GM10266 (cell line): ENCODE data around the gene ZNF74.
"Not testable (repeated sequence)": the region's sequence is repeated elsewhere in the genome, so short reads cannot be mapped to it uniquely, and the experiment has no call there.

Experiments used
- DNase-seq: peaks from one replicate; pipeline ENCODE4 v3.0.0; 2012; ENCODE audit errors: extremely low spot score
- CTCF ChIP-seq: IDR thresholded peaks from 2 replicates; pipeline ENCODE4 v1.5.1; 2012; ENCODE audit warnings: mild to moderate bottlenecking, low read depth; ENCODE audit not compliant: control insufficient read depth, insufficient read depth; ENCODE audit errors: missing control alignments

The ZNF74 gene

DNA sequence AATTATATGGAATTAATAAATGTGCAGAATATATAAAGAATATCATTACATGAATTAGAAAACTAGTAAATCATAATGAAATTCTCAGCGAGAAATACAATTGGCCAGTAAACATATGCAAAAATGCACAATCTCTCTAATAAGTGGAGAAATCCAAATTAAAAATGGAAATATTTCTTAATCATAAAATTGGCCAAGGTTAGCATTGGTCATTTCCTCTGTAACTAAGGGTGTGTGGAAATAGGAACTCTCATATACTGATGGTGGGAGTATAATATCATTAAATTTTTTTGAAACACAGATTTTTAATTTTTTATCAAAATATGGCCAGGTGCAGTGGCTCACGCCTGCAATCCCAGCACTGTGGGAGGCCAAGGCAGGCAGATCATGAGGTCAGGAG is 7.6 kb upstream of the ZNF74 start:
- no peak for TF ChIP-seq CTCF
- no peak for DNase-seq

- TF ChIP-seq CTCF: no peak
- DNase-seq: no peak
These were observed 7.0 kb upstream of the ZNF74 start for GRCh38 chr22:20386972-20387371.

- no peak for DNase-seq
- no peak for TF ChIP-seq CTCF
These were observed 5.8 kb upstream of the ZNF74 start for GRCh38 chr22:20388200-20388599.

GRCh38 chr22:20389288-20389687 is 4.7 kb upstream of the ZNF74 start:
- no peak for DNase-seq
- TF ChIP-seq CTCF: no peak

DNA sequence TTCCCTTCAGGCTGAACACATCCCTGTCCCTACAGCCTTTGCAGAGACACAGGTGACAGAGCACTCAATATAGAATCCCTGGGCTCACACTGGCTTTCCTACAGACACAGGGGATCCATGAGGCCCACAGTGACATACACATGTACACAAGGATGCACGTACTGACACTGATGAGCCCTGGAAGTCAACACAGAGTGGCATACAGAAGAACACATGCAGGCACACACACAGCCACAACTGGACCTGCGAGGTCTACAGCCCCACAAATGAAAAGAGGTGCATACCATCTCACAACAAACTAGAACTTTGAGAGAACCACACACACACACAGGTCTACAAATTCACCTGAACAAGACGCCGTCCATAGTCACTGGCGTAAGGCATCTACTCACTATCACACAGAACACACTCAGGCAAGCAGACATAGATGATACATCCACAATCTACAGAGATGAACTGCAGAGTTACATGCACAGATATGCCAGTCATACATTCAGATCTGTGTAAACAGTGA is 3.5 kb upstream of the ZNF74 start:
- no peak for TF ChIP-seq CTCF

GRCh38 chr22:20391222-20391621 is 2.7 kb upstream of the ZNF74 start:
- DNase-seq: no peak
- TF ChIP-seq CTCF: no peak

More for the DNA sequence above, 3.5 kb upstream of the ZNF74 start:
- no peak for DNase-seq

GRCh38 chr22:20392365-20392881 is 1.5 kb upstream of the ZNF74 start:
- DNase-seq: not testable (repeated sequence)
